ENCODE measurements around the gene SUDS3.

Gene SUDS3

DNA sequence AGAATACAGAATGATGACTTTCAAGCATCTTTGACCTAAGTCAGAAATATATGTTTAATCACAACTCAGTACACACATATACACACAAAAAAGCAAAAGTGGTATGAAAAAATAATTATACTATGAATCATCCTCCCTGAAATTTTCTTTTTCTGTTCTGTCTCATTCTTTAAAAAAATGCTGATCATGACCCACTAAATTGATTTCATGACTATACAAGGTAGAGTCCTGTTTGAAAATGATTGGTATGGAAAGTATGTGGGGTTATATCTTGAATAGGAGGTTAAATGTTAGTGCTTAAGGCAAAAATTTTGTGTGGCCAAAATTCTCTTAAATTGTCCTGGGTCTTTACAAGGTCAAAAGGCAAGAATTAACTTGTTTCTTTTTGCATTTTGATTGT, 80.4 kb downstream of the SUDS3 start:
- DNase-seq (ENCODE audit: low read depth in 1 of 2, low spot score in 1 of 2), result no peak
- TF ChIP-seq GABPA (IDR thresholded peaks at IDR 0.05; ENCODE audit: low read depth) (no peak), SPI1 (IDR thresholded peaks at IDR 0.05; ENCODE audit: borderline replicate concordance, low read depth) (no peak), POLR2AphosphoS5 (IDR thresholded peaks at IDR 0.05; ENCODE audit: low read depth) (no peak)
- TF ChIP-seq, protein P1, sequence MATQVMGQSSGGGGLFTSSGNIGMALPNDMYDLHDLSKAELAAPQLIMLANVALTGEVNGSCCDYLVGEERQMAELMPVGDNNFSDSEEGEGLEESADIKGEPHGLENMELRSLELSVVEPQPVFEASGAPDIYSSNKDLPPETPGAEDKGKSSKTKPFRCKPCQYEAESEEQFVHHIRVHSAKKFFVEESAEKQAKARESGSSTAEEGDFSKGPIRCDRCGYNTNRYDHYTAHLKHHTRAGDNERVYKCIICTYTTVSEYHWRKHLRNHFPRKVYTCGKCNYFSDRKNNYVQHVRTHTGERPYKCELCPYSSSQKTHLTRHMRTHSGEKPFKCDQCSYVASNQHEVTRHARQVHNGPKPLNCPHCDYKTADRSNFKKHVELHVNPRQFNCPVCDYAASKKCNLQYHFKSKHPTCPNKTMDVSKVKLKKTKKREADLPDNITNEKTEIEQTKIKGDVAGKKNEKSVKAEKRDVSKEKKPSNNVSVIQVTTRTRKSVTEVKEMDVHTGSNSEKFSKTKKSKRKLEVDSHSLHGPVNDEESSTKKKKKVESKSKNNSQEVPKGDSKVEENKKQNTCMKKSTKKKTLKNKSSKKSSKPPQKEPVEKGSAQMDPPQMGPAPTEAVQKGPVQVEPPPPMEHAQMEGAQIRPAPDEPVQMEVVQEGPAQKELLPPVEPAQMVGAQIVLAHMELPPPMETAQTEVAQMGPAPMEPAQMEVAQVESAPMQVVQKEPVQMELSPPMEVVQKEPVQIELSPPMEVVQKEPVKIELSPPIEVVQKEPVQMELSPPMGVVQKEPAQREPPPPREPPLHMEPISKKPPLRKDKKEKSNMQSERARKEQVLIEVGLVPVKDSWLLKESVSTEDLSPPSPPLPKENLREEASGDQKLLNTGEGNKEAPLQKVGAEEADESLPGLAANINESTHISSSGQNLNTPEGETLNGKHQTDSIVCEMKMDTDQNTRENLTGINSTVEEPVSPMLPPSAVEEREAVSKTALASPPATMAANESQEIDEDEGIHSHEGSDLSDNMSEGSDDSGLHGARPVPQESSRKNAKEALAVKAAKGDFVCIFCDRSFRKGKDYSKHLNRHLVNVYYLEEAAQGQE (IDR thresholded peaks at IDR 0.05; ENCODE audit: insufficient replicate concordance, low read depth), result no peak
- TF ChIP-seq, protein P2, sequence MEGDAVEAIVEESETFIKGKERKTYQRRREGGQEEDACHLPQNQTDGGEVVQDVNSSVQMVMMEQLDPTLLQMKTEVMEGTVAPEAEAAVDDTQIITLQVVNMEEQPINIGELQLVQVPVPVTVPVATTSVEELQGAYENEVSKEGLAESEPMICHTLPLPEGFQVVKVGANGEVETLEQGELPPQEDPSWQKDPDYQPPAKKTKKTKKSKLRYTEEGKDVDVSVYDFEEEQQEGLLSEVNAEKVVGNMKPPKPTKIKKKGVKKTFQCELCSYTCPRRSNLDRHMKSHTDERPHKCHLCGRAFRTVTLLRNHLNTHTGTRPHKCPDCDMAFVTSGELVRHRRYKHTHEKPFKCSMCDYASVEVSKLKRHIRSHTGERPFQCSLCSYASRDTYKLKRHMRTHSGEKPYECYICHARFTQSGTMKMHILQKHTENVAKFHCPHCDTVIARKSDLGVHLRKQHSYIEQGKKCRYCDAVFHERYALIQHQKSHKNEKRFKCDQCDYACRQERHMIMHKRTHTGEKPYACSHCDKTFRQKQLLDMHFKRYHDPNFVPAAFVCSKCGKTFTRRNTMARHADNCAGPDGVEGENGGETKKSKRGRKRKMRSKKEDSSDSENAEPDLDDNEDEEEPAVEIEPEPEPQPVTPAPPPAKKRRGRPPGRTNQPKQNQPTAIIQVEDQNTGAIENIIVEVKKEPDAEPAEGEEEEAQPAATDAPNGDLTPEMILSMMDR (IDR thresholded peaks at IDR 0.05; ENCODE audit: insufficient read depth, low read length), result no peak

DNA sequence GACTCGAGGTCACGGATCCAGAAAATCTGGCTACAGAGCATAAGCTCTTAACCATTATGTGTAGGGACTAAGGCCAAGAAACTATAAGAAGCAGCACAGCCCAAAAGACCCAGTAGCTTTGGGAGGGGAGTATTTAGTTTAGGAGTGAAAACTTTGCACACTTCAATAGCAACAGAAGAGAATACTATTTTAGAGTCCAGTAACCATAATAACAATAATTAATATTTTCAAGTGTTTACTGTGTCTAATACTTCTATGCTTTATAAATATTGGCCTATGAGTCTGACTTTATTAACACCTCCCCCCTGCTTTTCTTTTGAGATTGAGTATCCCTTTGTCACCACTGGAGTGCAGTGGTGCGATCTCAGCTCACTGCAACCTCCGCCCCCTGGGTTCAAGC, 82.8 kb downstream of the SUDS3 start:
- no peak for TF ChIP-seq SPI1 (IDR thresholded peaks at IDR 0.05; ENCODE audit: borderline replicate concordance, low read depth)
- TF ChIP-seq GABPA (IDR thresholded peaks at IDR 0.05; ENCODE audit: low read depth), result no peak
- TF ChIP-seq, protein P1 (IDR thresholded peaks at IDR 0.05; ENCODE audit: insufficient replicate concordance, low read depth), result no peak
- no peak for TF ChIP-seq POLR2AphosphoS5 (IDR thresholded peaks at IDR 0.05; ENCODE audit: low read depth)
- TF ChIP-seq, protein P2 (IDR thresholded peaks at IDR 0.05; ENCODE audit: insufficient read depth, low read length), result no peak
- DNase-seq (ENCODE audit: low read depth in 1 of 2, low spot score in 1 of 2), result no peak
- H3K27me3 ChIP-seq (ENCODE audit: insufficient read depth, poor library complexity, severe bottlenecking), result no peaks in the 10 kb centered on the region
- H3K27ac ChIP-seq (replicated peaks), result no peak overlapping the region
- H3K4me3 ChIP-seq (replicated peaks; ENCODE audit: insufficient read depth, low read length), result no peak overlapping the region

More for the DNA sequence above, 80.4 kb downstream of the SUDS3 start:
- Histone ChIP-seq H3K27me3 (ENCODE audit: insufficient read depth, poor library complexity, severe bottlenecking) (no peaks in the 10 kb centered on the region), H3K4me3 (replicated peaks; ENCODE audit: insufficient read depth, low read length) (no peak overlapping the region), H3K27ac (replicated peaks) (no peak overlapping the region)

DNA sequence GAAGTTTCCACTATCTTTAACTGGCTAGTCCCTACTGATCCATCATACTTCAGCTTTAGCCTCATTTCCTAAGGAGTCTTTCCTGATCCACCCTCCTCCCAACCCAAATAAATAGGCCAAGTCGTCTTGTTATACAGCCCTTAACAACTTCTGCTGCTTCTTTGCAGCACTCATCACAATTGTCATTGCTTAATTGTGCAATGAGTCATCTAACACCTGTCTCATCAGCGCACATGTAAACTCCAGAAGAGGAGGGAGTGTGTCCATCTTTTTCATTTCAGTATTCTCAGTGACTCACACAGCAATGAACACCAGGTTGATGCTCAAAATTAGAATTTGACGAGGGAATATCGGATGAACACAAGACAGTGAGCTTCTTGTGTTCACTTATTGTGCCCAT, 87.3 kb downstream of the SUDS3 start:
- DNase-seq (ENCODE audit: low read depth in 1 of 2, low spot score in 1 of 2), result no peak
- Histone ChIP-seq H3K4me3 (replicated peaks; ENCODE audit: insufficient read depth, low read length) (no peak overlapping the region), H3K27ac (replicated peaks) (no peak overlapping the region), H3K27me3 (ENCODE audit: insufficient read depth, poor library complexity, severe bottlenecking) (no peaks in the 10 kb centered on the region)
- TF ChIP-seq, protein P1 (IDR thresholded peaks at IDR 0.05; ENCODE audit: insufficient replicate concordance, low read depth), result no peak
- TF ChIP-seq GABPA (IDR thresholded peaks at IDR 0.05; ENCODE audit: low read depth) (no peak), SPI1 (IDR thresholded peaks at IDR 0.05; ENCODE audit: borderline replicate concordance, low read depth) (no peak), POLR2AphosphoS5 (IDR thresholded peaks at IDR 0.05; ENCODE audit: low read depth) (no peak)
- TF ChIP-seq, protein P2 (IDR thresholded peaks at IDR 0.05; ENCODE audit: insufficient read depth, low read length), result no peak

Data from HL-60 (cell line).